NCI-H1105 treated with DMSO at 0.1 percent for 48 hours (cell line): ENCODE measurements around the gene JAM3.
"Not testable (repeated sequence)": the region's sequence is repeated elsewhere in the genome, so short reads cannot be mapped to it uniquely, and the experiment has no call there.

Experiments used
- DNase-seq: peaks from one replicate; lab custom pipeline; 2025; lab: John Stamatoyannopoulos, UW

Gene JAM3

GRCh38 chr11:134101282-134101681 is 32.4 kb downstream of the JAM3 start:
- no peak for DNase-seq

- DNase-seq: no peak
These were observed 41.5 kb downstream of the JAM3 start for GRCh38 chr11:134110252-134110815.

- DNase-seq: not testable (repeated sequence)
These were observed 44.9 kb downstream of the JAM3 start for GRCh38 chr11:134113787-134114186.

- no peak for DNase-seq
These were observed 47.3 kb downstream of the JAM3 start for GRCh38 chr11:134116210-134116609.

- DNase-seq: no peak
These were observed 49.1 kb downstream of the JAM3 start for GRCh38 chr11:134118006-134118405.

- DNase-seq: no peak
These were observed 50.2 kb downstream of the JAM3 start for GRCh38 chr11:134119094-134119493.

GRCh38 chr11:134120143-134120850 is 51.4 kb downstream of the JAM3 start:
- no peak for DNase-seq

GRCh38 chr11:134120921-134121526 is 52.2 kb downstream of the JAM3 start:
- DNase-seq: no peak

- DNase-seq: peak; percentile 65
These were observed 56.0 kb downstream of the JAM3 start for GRCh38 chr11:134124660-134125451.

- no peak for DNase-seq
These were observed 56.6 kb downstream of the JAM3 start for GRCh38 chr11:134125507-134125906.

GRCh38 chr11:134126217-134126822 is 57.4 kb downstream of the JAM3 start:
- no peak for DNase-seq

GRCh38 chr11:134131628-134132244 is 62.9 kb downstream of the JAM3 start:
- no peak for DNase-seq

GRCh38 chr11:134132808-134133207 is 63.9 kb downstream of the JAM3 start:
- no peak for DNase-seq

- DNase-seq: no peak
These were observed 65.3 kb downstream of the JAM3 start for GRCh38 chr11:134134167-134134566.

- no peak for DNase-seq
These were observed 69.5 kb downstream of the JAM3 start for GRCh38 chr11:134138376-134138775.

- DNase-seq: no peak
These were observed 70.5 kb downstream of the JAM3 start for GRCh38 chr11:134139303-134139872.

- peak; percentile 44 for DNase-seq
These were observed 71.0 kb downstream of the JAM3 start for GRCh38 chr11:134139873-134140331.

- no peak for DNase-seq
These were observed 72.2 kb downstream of the JAM3 start for GRCh38 chr11:134140961-134141490.

GRCh38 chr11:134142536-134142935 is 73.7 kb downstream of the JAM3 start:
- no peak for DNase-seq

- DNase-seq: no peak
These were observed 74.9 kb downstream of the JAM3 start for GRCh38 chr11:134143801-134144200.

- no peak for DNase-seq
These were observed 75.9 kb downstream of the JAM3 start for GRCh38 chr11:134144744-134145143.
